Daoy (cell line): ENCODE measurements around the gene CHEK2. TPM values are rescaled to one million over a fixed set of nuclear protein-coding genes. Genes with fewer than 3 reads are reported as not detected.
"Not testable (repeated sequence)": the region's sequence is repeated elsewhere in the genome, so short reads cannot be mapped to it uniquely, and the experiment has no call there.

ENCODE experiments used
- DNase-seq: peaks from one replicate; pipeline ENCODE4 v3.0.0-alpha.2; 2015; ENCODE audit warnings: low read depth
- total RNA-seq: library from RNA; depleted of rRNA; stranded (reverse); fragments of >200 nt; shearing (Covaris generic); gene quantifications from 2 replicates; pipeline ENCODE4 v1.2.3, GENCODE V29; 2014

Gene CHEK2
- total RNA-seq, 1 experiment from 2014 or later = 24.9 TPM

DNA sequence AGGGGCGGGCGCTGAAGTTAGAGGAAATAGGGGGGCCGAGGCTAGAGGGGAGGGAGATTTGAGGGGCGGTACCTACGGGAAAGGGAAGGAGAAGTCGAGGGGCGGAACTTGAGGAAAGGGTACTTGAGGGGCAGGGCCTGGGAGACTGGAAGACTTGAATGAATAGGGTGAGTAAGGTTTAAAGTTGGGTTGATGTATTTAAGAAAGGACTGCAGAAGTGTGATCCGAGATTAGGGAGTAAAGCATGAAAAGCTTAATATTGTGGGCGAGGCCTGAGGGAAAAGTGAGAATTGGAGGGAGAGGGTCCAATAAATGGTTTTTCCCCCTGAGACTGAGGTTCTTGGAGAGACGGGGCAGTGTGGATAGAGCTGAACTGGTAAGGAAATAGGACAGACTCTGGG, 942 bp upstream of the CHEK2 start:
- no peak for DNase-seq

DNA sequence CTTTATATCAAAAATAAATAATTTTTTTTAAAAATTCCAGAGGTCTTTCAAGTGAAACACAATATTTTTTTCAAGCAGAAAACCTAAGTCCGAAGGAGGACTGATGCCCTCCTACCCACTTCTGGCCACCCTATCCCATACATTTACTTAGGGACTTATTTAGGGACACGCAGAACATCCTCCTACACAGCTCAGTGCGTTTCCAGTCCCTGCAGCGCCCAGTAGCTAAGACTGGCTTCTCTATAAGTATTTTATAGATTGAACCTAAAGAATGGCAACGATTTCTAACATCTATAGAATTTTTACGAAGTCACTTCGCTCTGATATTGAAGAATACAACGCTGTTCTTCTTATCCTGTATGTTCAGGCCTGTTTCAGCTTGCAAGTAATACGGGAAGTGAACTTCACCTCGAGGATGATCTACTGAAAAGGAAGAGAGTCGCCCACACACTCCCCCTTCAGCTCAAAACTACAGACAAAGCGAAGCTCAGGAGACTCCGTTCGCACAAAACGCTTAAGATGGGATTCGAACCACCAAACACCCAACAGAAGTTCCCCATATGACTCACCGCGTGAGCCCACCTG, 328 bp downstream of the CHEK2 start:
- no peak for DNase-seq

GRCh38 chr22:28738876-28739275, 2.7 kb downstream of the CHEK2 start:
- not testable (repeated sequence) for DNase-seq

GRCh38 chr22:28737701-28738100, 3.9 kb downstream of the CHEK2 start:
- no peak for DNase-seq

DNA sequence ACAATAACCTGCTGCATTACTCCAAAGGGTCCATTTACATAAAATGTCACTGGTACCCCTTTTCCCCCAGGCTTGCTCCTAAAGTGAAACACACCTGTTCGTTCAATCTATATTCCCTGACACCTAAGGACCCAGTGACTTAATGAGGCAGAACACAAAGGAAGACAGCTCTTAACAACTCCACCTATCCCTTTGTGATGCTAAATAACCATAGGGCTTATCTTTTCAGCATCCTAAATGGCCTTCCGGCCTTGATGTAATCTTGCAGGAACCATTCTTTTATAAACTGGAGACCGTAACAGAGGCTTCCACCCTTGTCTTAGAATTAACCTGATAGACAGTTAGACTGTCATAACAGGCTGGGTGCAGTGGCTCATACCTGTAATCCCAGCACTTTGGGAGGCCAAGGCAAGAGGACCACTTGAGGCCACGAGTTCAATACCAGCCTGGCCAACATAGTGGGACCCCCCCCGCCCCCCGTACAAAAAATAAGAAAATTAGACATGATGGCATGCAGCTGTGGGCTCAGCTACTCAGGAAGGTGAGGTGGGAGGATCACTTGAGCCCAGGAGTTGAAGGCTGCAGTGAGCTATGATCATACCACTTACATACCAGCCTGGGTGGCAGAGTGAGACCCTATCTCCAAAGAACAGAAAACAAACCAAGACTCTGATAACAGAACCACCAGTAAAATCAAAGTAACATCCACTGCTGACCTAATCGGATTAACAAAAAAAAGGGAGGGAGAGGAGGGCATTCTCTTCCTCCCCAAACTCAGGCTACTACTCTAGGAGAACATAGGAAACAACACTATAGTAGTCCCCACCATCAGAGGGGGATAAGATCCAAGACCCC, 5.1 kb downstream of the CHEK2 start:
- no peak for DNase-seq

- DNase-seq = no peak
Observed at GRCh38 chr22:28734393-28734792, 7.2 kb downstream of the CHEK2 start.

GRCh38 chr22:28730179-28730578, 11.4 kb downstream of the CHEK2 start:
- DNase-seq = no peak

DNA sequence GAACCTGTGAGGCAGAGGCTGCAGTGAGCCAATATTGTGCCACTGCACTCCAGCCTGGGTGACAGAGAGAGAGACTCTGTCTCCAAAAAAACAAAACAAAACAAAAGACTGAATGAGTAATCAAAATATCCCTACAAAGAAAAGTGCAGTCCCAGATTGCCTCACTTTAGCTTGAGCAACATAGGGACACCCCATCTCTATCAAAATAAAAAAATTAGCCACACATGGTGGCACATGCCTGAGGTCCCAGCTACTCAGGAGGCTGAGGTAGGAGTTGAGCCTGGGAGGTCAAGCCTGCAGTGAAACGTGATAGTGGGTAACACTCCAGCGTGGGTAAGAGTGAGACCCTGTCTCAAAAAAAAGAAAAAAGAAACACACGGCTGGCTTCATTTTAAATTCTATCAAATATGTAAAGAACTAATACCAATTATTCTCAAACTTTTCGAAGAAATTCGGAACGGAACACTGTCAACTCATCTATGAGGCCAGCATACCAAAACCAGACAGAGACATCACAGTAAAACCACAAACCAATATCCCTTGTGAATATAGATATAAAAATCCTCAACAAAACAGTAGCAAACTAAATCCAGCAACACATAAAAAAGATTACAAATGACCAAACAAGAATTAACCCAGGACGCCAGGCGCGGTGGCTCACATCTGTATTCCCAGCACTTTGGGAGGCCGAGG, 12.9 kb downstream of the CHEK2 start:
- DNase-seq = no peak

DNA sequence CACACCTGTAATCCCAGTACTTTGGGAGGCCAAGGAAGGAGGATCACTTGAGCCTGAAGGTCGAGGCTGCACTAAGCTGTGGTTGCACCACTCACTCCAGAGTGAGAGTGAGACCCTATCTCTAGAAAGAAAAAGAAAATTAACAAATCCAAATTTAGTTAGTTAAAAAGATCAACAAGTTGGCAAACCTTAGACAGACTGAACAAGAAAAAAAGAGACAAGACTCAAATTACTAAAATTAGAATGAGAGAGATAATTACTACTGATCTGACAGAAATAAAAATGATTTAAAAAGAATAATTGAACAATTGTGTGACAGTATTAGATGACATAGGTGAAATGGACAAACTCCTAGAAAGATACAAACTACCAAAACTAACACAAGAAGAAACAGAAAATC, 13.6 kb downstream of the CHEK2 start:
- no peak for DNase-seq

GRCh38 chr22:28718044-28718443, 23.6 kb downstream of the CHEK2 start:
- DNase-seq = no peak

- no peak for DNase-seq
Observed at GRCh38 chr22:28716686-28717085, 24.9 kb downstream of the CHEK2 start.

- no peak for DNase-seq
Observed at GRCh38 chr22:28715611-28716010, 26.0 kb downstream of the CHEK2 start.

GRCh38 chr22:28714043-28714628, 27.5 kb downstream of the CHEK2 start:
- DNase-seq = no peak

DNA sequence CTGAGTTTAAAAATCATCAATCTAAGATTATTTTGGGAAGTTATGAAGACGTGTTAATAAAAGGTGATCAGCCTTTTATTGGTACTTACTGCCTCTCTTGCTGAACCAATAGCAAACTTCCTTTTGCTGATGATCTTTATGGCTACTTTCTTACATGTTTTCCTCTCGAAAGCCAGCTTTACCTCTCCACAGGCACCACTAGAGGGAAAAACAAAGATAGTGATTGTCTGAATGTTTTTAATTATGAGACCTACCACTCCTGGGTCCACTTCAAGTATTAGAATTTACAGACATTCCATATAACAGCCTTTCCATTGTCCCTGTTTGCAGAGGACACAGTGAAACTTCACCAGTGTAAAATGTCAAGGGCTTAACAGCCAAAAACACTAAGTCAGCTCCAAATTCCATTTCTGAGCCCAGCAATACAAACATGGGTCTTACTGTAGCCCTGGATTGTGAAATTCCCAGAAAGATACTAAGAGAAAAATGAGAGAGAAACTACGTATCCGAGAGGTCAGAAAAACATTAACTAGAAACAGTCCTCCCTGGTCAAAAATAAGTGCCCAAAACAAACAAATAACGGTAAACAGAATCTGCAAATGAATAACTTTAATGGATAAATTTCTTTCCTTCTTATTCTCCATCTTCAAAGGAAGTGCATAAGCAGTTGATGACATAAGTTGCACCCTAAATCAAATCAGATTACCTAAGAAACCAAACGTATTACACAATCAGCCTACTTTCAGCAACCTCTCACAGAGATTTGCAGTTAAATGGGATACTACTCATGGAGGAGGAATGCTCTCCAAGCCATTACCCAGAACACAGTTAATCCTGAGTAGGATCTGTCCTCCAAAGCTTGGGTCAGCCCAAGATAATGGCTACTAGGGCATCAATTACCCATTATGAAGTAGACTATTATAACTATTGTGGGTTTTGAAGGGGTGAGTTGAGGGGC, 29.5 kb downstream of the CHEK2 start:
- DNase-seq = peak; percentile 81

DNA sequence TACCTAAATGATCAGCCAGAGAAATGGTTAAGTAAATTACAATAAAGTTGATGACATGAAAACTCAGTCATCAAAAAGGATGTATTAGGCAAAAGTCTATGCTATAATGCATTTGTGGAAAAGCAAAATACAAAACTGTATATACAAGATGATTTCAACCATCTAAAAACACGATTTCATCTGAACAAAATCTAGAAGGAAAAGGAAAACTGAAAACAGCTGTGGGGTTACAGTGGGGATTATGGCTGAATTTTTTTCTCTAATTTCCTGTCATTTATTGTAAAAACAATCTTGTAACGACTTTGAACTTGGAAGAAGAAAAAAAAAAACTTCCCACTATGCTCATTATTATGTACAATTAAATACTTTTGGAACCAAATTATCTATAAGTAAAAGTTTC, 30.3 kb downstream of the CHEK2 start:
- DNase-seq = no peak

DNA sequence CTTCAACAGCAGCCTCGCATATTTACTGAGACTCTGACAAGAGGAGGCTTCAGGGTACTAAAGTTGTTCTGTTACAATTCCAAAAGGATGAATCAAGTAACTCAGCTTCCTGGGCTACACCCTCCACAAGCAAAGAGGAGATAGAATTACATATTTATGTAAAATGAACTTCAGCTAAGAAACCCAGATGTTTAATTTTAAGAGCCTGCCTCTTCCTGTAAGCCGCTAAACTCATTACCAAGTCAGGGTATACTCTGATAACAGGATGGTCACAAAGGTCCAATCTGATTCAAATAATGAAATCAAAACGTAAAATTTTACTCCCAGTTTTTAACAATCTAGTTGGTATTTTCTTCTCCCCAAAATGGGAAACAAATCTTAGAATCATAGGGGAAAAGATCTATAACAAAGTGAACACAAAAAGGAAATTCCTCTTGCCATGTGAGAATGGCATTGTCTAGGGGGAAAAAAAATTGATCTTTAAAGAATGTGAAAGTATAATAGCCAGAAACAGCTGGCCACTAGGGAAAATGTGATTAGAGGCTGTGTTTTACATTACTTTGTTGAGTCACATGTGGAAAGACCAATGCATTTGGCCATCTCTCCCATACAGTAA, 30.9 kb downstream of the CHEK2 start:
- DNase-seq = peak; percentile 72

DNA sequence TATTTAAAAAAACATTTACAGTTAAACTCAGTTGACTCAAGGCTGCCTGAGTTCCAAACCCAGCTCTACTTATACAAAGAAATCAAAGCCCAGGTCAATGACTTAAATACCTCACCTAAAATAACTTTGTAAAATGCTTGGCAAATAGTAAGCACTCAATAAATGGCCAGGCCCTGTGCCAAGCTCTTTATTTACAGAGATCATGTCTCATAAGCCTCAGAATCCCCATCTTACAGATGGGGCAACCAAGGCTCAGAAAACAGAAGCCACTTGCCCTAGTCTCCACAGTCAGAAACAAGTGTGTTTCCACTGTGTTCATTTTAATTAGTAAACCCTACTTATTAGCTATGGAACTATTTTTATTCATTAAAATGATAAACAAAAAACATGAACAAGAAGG, 31.5 kb downstream of the CHEK2 start:
- DNase-seq = peak; percentile 12

GRCh38 chr22:28706845-28707244, 34.8 kb downstream of the CHEK2 start:
- DNase-seq = no peak

GRCh38 chr22:28703436-28703835, 38.2 kb downstream of the CHEK2 start:
- DNase-seq = no peak

DNA sequence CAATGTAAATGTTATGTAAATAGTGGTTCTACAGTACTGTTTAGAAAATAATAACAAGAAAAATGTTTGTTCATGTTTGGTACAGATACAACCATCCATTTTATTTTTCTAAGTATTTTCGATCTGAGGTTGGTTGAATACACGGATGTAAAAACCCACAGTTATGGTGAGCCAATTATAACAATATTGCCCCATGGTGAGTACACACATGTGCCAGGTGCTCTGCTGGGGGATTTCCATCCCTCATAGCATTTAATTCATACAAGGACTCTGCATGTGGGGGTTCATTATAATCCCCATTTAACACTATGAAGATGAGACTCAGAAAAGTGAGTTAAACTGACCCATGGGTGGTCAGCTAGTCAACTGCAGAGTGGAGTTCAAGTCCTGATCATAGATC, 38.7 kb downstream of the CHEK2 start:
- DNase-seq = no peak
